ENCODE measurements around the gene PIP4K2C.

DNA sequence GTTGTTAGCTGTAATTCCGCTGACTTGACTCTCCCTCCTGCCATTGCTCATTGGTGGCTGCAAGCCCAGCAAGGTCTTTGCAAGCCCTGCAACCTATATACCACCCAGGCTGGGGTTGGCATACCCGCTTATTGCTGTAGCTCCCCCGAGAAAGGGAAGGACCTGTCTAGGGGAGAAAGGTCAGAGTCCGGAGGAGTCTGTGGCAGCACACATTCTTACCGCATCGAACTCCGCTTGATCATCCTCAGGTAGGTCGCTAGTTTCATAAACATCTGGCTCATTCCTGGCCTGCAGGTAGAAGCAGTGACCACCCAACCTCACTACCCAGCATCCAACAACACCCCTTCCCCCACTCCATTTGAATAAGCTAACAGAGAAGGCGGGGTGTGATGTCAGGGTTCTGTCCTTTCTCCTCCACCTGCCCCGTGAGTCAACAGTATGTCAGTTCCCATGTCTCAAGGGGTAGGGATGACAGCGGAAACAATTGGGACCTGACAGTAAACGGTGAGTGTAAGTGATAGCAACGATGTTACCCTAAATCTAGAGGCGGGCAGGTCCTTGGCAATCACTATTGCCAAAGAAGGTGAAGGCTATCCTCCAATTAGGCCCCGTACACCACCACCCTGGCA, 45.1 kb upstream of the PIP4K2C start:
- TF ChIP-seq, protein P1, sequence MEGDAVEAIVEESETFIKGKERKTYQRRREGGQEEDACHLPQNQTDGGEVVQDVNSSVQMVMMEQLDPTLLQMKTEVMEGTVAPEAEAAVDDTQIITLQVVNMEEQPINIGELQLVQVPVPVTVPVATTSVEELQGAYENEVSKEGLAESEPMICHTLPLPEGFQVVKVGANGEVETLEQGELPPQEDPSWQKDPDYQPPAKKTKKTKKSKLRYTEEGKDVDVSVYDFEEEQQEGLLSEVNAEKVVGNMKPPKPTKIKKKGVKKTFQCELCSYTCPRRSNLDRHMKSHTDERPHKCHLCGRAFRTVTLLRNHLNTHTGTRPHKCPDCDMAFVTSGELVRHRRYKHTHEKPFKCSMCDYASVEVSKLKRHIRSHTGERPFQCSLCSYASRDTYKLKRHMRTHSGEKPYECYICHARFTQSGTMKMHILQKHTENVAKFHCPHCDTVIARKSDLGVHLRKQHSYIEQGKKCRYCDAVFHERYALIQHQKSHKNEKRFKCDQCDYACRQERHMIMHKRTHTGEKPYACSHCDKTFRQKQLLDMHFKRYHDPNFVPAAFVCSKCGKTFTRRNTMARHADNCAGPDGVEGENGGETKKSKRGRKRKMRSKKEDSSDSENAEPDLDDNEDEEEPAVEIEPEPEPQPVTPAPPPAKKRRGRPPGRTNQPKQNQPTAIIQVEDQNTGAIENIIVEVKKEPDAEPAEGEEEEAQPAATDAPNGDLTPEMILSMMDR (IDR thresholded peaks at IDR 0.05): no peak
- TF ChIP-seq POLR2A (IDR thresholded peaks at IDR 0.05): no peak
- no peak for TF ChIP-seq POLR2AphosphoS5 (IDR thresholded peaks at IDR 0.05)
- TF ChIP-seq EP300 (IDR thresholded peaks at IDR 0.05; ENCODE audit: low read depth): no peak
